ENCODE results near the gene KSR2.

DNA sequence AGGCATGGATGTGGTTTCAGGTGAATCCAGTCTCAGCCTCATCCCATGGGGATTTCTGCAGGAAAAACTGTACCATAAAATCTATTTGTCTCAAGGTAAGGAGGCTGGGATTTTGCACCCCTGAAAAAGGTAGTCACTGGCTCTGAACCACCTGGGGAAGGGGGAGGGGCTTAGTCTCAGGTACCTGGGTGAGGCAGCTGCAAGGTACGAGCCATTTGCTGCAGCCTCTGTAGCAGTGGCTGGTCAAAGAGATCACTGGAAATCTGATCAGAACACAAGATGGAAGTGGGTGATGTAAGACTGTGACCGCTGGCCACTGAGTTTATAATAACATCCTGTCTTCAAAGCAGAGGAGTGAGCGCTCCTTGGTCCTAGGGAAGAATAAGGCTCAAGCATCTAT is 397.5 kb downstream of the KSR2 start:
- TF ChIP-seq, protein P1, sequence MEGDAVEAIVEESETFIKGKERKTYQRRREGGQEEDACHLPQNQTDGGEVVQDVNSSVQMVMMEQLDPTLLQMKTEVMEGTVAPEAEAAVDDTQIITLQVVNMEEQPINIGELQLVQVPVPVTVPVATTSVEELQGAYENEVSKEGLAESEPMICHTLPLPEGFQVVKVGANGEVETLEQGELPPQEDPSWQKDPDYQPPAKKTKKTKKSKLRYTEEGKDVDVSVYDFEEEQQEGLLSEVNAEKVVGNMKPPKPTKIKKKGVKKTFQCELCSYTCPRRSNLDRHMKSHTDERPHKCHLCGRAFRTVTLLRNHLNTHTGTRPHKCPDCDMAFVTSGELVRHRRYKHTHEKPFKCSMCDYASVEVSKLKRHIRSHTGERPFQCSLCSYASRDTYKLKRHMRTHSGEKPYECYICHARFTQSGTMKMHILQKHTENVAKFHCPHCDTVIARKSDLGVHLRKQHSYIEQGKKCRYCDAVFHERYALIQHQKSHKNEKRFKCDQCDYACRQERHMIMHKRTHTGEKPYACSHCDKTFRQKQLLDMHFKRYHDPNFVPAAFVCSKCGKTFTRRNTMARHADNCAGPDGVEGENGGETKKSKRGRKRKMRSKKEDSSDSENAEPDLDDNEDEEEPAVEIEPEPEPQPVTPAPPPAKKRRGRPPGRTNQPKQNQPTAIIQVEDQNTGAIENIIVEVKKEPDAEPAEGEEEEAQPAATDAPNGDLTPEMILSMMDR (conservative IDR thresholded peaks at IDR 0.05; ENCODE audit: low read length) = no peak
- TF ChIP-seq EZH2phosphoT487 (IDR thresholded peaks at IDR 0.05; ENCODE audit: borderline replicate concordance, low read depth, low read length) = no peak

Measured in OCI-LY7 (cell line).